ENCODE results near the gene UPF3A.
"Not testable (repeated sequence)": the region's sequence is repeated elsewhere in the genome, so short reads cannot be mapped to it uniquely, and the experiment has no call there.

Gene UPF3A

DNA sequence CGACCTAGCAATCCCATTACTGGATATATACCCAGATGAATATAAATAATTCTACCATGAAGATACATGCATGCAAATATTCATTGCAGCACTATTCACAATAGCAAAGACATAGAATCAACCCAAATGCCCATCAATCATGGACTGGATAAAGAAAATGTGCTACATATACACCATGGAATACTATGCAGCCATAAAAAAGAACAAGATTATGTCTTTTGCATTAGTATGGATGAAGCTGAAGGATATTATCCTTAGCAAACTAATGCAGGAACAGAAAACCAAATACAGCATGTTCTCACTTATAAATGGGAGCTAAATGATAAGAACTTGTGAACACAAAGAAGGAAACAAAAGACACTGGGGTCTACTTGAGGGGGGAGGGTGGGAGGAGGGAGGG lies 55.1 kb downstream of the UPF3A start:
- DNase-seq = not testable (repeated sequence)

DNA sequence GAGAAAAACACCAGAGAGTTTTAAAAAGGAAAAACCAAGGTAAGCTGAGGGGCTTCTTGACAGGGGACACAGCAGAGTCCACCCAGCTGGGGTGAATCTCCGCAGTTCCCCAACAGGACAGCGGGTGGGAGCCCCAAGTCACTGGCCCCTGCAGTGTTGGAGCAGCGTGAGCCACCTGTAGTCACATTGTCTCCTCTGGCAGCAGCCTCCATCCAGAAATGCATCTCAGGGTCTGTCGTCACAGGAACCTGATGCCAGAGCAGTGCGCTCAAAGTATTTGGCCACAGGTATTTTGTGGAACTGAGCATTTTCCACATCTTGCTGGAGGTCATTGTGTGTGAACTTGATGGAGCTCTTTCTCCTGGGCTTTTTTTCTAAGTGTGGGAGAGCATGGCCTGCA lies 57.6 kb downstream of the UPF3A start:
- no peak for DNase-seq

DNA sequence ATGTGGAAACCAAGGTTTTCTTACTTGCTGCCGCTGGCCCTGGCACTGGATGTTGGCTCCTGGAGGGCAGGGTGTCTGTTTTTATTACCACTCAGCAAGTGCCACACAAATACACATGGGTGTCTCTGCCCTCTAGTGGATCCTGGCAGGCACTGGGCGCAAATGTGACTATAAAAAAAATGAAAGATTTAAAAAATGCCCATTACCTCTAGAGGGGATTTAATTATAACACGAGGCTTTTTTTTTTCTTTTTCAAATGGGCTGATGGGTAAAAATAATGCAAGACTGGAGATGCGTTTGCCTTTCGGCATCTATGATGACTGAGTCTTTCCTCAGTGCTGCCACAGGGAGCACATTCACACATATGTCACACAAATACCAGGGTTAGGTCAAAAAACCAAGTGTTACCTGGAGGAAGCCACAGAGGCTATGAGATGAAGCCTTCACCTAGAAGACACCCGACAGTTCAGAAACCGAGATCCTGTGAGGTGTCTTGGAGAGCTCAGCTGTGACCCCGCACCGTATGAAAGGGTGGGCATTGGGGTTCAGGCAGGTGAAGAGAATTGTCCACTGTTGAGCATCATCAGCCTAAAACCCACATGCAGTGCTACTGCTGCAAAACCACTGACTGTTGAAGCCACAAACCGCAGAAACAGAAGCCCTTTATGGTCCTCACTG lies 58.6 kb downstream of the UPF3A start:
- peak; percentile 60 to 64 for DNase-seq

DNA sequence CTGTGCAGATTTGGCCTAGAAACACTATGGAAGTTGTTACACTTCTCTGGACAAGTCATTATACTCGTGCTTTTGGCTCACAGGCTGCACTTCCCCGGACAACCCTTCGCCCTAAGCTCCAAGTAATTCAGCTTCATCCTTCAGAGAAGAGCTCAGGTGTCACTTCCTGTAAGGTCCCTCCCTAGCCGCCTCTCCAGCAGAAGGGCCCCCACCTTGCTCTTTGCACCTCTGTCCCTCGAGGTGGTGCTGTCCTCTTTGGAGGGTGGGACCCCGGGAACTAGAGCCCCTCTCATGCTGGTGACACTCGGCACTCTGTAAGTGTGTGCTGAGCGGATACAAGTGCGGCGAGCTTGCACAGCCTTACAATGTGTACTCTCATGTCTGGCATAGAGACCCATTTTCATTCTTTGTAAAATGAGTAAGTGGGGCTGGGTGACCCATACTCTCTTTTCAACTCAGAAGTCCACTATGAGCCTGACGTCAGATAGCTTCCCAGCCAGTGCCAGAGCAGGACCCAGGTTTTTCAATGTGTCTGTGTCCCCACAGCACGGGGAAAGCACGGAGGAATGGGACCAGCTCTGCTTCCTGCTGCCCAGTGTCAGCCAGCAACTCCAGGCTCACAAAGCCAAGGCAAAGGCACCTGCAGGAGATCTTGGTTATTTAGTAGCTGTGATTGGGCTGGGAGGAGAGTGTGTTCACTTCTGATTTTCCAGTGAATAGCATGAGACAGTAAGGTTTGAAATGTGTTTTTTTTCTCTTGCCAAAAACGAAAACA lies 59.8 kb downstream of the UPF3A start:
- DNase-seq = no peak

DNA sequence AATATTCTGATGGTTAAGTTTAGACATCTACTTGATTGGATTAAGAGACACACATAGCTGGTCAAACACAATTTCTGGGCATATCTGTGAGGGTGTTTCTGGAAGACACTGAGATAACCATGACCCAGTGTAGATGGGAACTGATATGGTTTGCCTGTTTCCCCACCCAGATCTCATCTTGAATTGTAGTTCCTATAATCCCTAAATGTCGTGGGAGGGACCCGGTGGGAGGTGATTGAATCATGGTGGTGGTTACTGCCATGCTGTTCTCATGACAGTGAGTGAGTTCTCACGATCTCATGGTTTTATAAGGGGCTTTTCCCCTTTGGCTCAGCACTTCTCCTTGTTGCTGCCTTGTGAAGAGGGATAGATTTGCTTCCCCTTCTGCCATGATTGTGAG lies 65.9 kb downstream of the UPF3A start:
- DNase-seq = not testable (repeated sequence)

DNA sequence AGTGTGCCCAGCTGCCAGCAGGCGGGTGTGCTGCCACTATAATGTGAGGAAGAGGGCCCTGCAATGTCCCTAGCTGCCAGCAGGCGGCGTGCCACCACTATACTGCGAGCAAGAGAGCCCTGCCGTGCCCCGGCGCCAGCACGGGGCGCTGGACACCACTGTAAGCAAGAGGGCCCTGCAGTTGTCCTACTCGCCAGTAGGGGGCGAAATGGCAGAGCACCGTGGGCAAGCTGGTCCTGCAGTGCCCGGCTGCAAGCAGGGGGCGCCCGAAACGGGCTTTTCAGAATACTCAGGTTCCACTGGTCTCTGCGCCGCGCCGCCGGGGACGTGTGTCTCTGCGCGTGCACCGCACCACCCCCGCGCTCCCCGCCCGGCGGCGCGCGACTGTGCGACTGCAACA lies 71.4 kb downstream of the UPF3A start:
- DNase-seq = peak; percentile 14 to 22

DNA sequence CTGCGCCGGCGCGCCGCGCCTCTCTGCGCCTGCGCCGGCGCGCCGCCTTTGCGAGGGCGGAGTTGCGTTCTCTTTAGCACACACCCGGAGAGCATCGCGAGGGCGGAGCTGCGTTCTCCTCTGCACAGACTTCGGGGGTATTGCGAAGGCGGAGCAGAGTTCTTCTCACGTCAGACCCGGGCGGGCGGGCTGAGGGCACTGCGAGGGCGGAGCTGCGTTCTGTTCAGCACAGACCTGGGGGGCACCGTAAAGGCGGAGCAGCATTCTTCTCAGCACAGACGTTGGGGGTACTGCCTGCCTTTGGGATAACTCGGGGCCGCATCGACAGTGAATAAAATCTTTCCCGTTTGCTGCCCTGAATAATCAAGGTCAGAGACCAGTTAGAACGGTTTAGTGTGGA lies 72.0 kb downstream of the UPF3A start:
- DNase-seq = not testable (repeated sequence)

Measured in Kasumi-1 (cell line).